SU-DHL-6 (cell line): Measurements from ENCODE around the gene GDPGP1.
A peak's percentile ranks its signal among the peaks of the same experiment; 100 is the strongest.

ENCODE experiments used
- H2AFZ ChIP-seq: fragments of 200-600 bp; sonication (generic); 2 replicates; pipeline ENCODE4 v1.6.1; 2014; ENCODE audit warnings: low read depth, mild to moderate bottlenecking, moderate library complexity, mixed read lengths, antibody characterized with exemption, low read length; ENCODE audit not compliant: severe bottlenecking
- H3F3A ChIP-seq: fragments of 200-600 bp; shearing (Covaris generic); 2 replicates; pipeline ENCODE4 v1.6.0; 2016; ENCODE audit warnings: antibody characterized with exemption, mild to moderate bottlenecking; ENCODE audit not compliant: insufficient read depth
- H3K27ac ChIP-seq: fragments of 200-600 bp; sonication (generic); 2 replicates; pipeline ENCODE4 v1.5.1; 2016; ENCODE audit warnings: low read depth, mild to moderate bottlenecking, low read length, moderate library complexity, mixed read lengths
- H3K27me3 ChIP-seq: fragments of 200-600 bp; sonication (generic), shearing (Covaris generic); 2 replicates; pipeline ENCODE4 v1.6.0; 2014; ENCODE audit warnings: mild to moderate bottlenecking, low read length
- H3K36me3 ChIP-seq: fragments of 200-600 bp; sonication (generic); 2 replicates; pipeline ENCODE4 v1.6.1; 2014; ENCODE audit warnings: mild to moderate bottlenecking, low read length, mixed read lengths
- H3K4me2 ChIP-seq: fragments of 300-600, 200-600 bp; shearing (Covaris generic), sonication (generic); 2 replicates; pipeline ENCODE4 v1.6.0; 2014; ENCODE audit warnings: low read length, low read depth, mild to moderate bottlenecking; ENCODE audit not compliant: poor library complexity, severe bottlenecking
- H3K4me3 ChIP-seq: fragments of 200-600 bp; sonication (generic); 2 replicates; pipeline ENCODE4 v1.5.1; 2014; ENCODE audit warnings: antibody characterized with exemption, low read length, mild to moderate bottlenecking, mixed read lengths; ENCODE audit not compliant: insufficient read depth, poor library complexity, severe bottlenecking
- H3K79me2 ChIP-seq: fragments of 200-600 bp; sonication (generic); 2 replicates; pipeline ENCODE4 v1.6.1; 2014; ENCODE audit warnings: mild to moderate bottlenecking, low read length, moderate library complexity; ENCODE audit not compliant: insufficient read depth
- H3K9ac ChIP-seq: fragments of 200-600 bp; sonication (generic); 2 replicates; pipeline ENCODE4 v1.7.0; 2014; ENCODE audit warnings: mild to moderate bottlenecking, low read length
- H3K9me2 ChIP-seq: fragments of 200-600 bp; sonication (generic); replicated peaks from 2 replicates; pipeline ENCODE4 v1.6.1; 2014; ENCODE audit warnings: low read length; ENCODE audit not compliant: insufficient read depth
- H3K9me3 ChIP-seq: fragments of 200-600 bp; sonication (generic); 2 replicates; pipeline ENCODE4 v1.6.1; 2014; ENCODE audit warnings: low read length, mixed read lengths; ENCODE audit not compliant: insufficient read depth
- H4K20me1 ChIP-seq: fragments of 200-600 bp; sonication (generic); 2 replicates; pipeline ENCODE4 v1.6.1; 2014; ENCODE audit warnings: low read depth, mild to moderate bottlenecking, antibody characterized with exemption, low read length, moderate library complexity, mixed read lengths
- CTCF ChIP-seq: fragments of 200-600 bp; sonication (generic); IDR thresholded peaks from one replicate; pipeline ENCODE4 v1.5.1; 2017; ENCODE audit warnings: antibody characterized with exemption, mild to moderate bottlenecking, low read length, moderate library complexity; ENCODE audit not compliant: insufficient read depth, poor library complexity, severe bottlenecking
- EZH2phosphoT487 ChIP-seq: fragments of 200-600 bp; sonication (generic), shearing (Covaris generic); conservative IDR thresholded peaks from 2 replicates; pipeline ENCODE4 v1.6.1; 2018; ENCODE audit warnings: mild to moderate bottlenecking, antibody characterized with exemption, low read length, moderate library complexity, mixed read lengths

Gene GDPGP1

DNA sequence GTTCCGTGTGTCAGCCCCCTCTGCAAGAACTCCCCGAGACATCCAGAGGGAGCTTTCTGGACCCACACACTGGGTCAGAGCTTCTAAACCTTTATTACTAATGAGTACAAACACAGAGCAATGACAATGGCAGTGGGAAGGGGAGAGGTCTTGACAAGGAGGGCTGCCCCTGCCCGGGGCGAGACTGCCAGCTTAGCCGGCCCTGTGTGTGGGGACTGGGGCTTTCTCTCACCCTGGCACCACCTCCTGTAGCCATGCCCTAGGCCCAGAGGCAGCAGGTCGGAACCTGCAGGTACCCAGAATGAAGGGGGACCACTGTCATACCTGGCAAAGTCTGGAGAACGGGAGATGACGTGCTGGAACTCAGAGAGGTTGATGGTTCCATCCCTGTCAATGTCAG lies 3.4 kb upstream of the GDPGP1 start:
- no peak overlapping the region for H3K9ac ChIP-seq

DNA sequence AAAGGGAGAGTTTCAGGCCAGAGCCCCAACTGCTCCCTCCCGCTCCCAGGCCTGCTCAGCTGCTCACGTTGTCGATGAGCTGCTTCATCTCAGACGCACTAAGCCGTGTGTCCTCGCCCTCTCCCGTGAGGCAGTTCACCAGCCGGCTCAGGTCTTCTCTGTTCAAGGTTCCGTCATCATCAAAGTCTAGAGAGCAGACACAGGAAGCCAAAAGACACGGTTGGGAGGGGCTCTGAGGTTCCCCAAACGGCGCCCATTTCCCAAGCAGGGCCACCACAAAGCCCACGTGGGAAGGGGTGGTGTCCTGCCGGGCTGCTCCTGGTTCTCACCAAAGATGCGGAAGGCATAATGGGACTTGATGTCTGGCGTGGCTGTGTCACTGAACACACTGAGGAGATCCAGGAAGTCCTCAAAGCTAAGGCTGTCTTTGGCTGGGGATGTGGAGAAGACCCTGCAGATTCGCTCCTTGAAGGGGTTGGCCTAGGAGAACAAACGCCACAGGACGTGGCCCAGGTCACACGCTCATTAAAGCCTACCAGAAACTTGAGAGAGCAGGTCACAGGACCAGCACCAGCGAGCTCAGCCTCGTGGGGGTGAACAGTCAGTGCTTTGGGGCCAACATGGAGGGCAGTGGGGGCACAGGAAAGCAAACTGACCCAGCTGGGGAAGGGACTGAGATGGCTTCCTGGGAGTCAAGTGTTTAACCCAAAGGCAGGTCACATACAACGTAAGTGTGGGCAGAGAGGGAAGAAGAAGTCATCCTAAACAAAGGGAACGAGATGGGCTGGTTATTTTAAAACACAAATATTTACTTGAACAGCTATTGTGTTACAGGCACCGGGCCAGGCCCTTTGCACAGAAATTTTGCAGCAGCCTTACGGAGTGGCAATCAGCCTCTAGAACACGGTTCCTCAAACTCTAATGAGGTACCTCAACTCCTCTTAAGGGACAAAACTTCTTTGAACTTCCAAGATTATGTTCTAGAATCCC lies 2.7 kb upstream of the GDPGP1 start:
- H4K20me1 ChIP-seq = no peaks in the 10 kb centered on the region
- no peak overlapping the region for H3K4me2 ChIP-seq
- no peaks in the 10 kb centered on the region for H3K79me2 ChIP-seq
- H3K27ac ChIP-seq = no peak overlapping the region
- no peaks in the 10 kb centered on the region for H3K27me3 ChIP-seq
- no peaks in the 10 kb centered on the region for H3K9me3 ChIP-seq
- no peak overlapping the region for H2AFZ ChIP-seq
- H3K9me2 ChIP-seq = no peaks in the 10 kb centered on the region
- no peaks in the 10 kb centered on the region; the same call in 1 of the 2 replicates for H3F3A ChIP-seq
- TF ChIP-seq EZH2phosphoT487 = no peak
- no peak for TF ChIP-seq CTCF
- H3K9ac ChIP-seq = no peak overlapping the region
- H3K4me3 ChIP-seq = no peak overlapping the region
- no peaks in the 10 kb centered on the region for H3K36me3 ChIP-seq

More for the DNA sequence above, 3.4 kb upstream of the GDPGP1 start:
- no peak overlapping the region for H2AFZ ChIP-seq
- no peaks in the 10 kb centered on the region for H3K36me3 ChIP-seq
- no peak overlapping the region for H3K27ac ChIP-seq
- no peaks in the 10 kb centered on the region for H3K9me3 ChIP-seq
- TF ChIP-seq CTCF (no peak), EZH2phosphoT487 (no peak)
- no peaks in the 10 kb centered on the region for H4K20me1 ChIP-seq
- H3F3A ChIP-seq = no peaks in the 10 kb centered on the region; the same call in 1 of the 2 replicates
- no peak overlapping the region for H3K4me2 ChIP-seq
- H3K79me2 ChIP-seq = no peaks in the 10 kb centered on the region
- H3K27me3 ChIP-seq = no peaks in the 10 kb centered on the region
- H3K9me2 ChIP-seq = no peaks in the 10 kb centered on the region
- no peak overlapping the region for H3K4me3 ChIP-seq

DNA sequence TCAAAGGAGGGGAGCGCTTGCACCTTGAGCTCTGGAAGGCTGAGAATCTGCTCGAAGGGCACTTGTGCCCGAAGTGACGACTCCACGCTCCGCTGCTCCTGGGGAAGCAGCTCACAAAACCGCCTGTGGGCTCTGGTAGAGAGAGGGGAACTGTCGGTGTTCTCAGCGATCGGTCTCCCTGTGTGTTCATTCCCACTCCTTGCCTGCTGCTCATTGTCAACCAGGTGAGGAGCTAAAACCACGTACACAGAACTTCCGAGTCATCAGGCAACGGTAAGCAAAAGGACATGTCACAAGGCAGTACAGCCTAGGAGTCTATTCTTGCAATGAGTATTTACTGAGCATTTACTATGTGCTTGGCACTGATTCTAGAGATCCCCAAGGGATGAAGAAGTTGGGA lies 1.8 kb upstream of the GDPGP1 start:
- Histone ChIP-seq H3K27me3 (no peaks in the 10 kb centered on the region), H3K27ac (no peak overlapping the region), H3K36me3 (no peaks in the 10 kb centered on the region), H3K9me3 (no peaks in the 10 kb centered on the region), H4K20me1 (no peaks in the 10 kb centered on the region), H3F3A (no peaks in the 10 kb centered on the region; the same call in 1 of the 2 replicates), H3K9me2 (no peaks in the 10 kb centered on the region), H3K9ac (no peak overlapping the region), H3K4me2 (peak overlapping the region; percentile 76), H3K4me3 (no peak overlapping the region), H3K79me2 (no peaks in the 10 kb centered on the region), H2AFZ (no peak overlapping the region)
- TF ChIP-seq CTCF (no peak), EZH2phosphoT487 (no peak)
